Lung (tissue), 12 donors: Measurements from ENCODE around the gene AGO3. TPM values are rescaled to one million over a fixed set of nuclear protein-coding genes. Genes with fewer than 3 reads are reported as not detected.
"Not testable (repeated sequence)": the region's sequence is repeated elsewhere in the genome, so short reads cannot be mapped to it uniquely, and the experiment has no call there.

Source experiments
- ATAC-seq: fragments of 200-7000 bp; cut with Tn5 transposase; one replicate; pipeline ENCODE4 v1.9.1; 2020; ENCODE audit warnings: moderate number of reproducible peaks; ENCODE audit not compliant: insufficient read depth, low FRiP score
- DNase-seq, 3 donors: peaks; one replicate each; pipeline ENCODE4 v3.0.0-alpha.2; 2013 to 2017
- H3K27ac ChIP-seq, 2 donors: one replicate each; pipeline ENCODE4 v1.5.1; 2013; ENCODE audit warnings: mild to moderate bottlenecking in 2 of 2, moderate library complexity in 2 of 2, control low read depth in 1 of 2, inconsistent platforms in 1 of 2, low read depth in 1 of 2, low read length in 1 of 2
- H3K27me3 ChIP-seq, 3 donors: one replicate each; pipeline ENCODE4 v1.5.1; 2013; ENCODE audit warnings: low read length in 2 of 3; ENCODE audit not compliant: control insufficient read depth in 3 of 3, insufficient read depth in 3 of 3
- H3K36me3 ChIP-seq, 4 donors: one replicate each; pipeline ENCODE4 v1.5.1; 2013; ENCODE audit warnings: low read length in 4 of 4, mild to moderate bottlenecking in 1 of 4, moderate library complexity in 1 of 4; ENCODE audit not compliant: control insufficient read depth in 4 of 4, insufficient read depth in 4 of 4
- H3K4me1 ChIP-seq, 5 donors: one replicate each; pipeline ENCODE4 v1.5.1; 2013; ENCODE audit warnings: low read length in 5 of 5, mild to moderate bottlenecking in 2 of 5, moderate library complexity in 1 of 5; ENCODE audit not compliant: control insufficient read depth in 5 of 5, insufficient read depth in 5 of 5
- H3K4me3 ChIP-seq: one replicate; pipeline ENCODE4 v1.5.1; 2013; ENCODE audit warnings: mild to moderate bottlenecking, control low read depth, moderate library complexity
- H3K9ac ChIP-seq, 2 donors: one replicate each; pipeline ENCODE4 v1.5.1; 2013; ENCODE audit warnings: low read length in 2 of 2, control low read depth in 1 of 2; ENCODE audit not compliant: insufficient read depth in 1 of 2
- H3K9me3 ChIP-seq, 4 donors: one replicate each; pipeline ENCODE4 v1.5.1; 2013; ENCODE audit warnings: low read length in 3 of 4, mild to moderate bottlenecking in 1 of 4, moderate library complexity in 1 of 4; ENCODE audit not compliant: control insufficient read depth in 4 of 4, insufficient read depth in 3 of 4
- WGBS, 2 donors: extraction: QIAGEN DNeasy Blood & Tissue Kit; methylation state at CpG; one replicate each; pipeline ENCODE4 v1.1.7; 2013; 5-methylcytosine and 5-hydroxymethylcytosine counted together
- polyA plus RNA-seq, 2 donors: library from polyadenylated mRNA; stranded (reverse); fragments of 200-250 nt; gene quantifications; one replicate each; pipeline ENCODE4 v1.2.1, GENCODE V29; 2013
- total RNA-seq, 2 donors: library from RNA; depleted of rRNA in 1 of 2; stranded (reverse); fragments of >200 nt in 1 of 2; gene quantifications; one replicate each; pipeline ENCODE4 v1.2.1, GENCODE V29; 2014 to 2021
- TF ChIP-seq, protein P1 (sequence below): IDR thresholded peaks from 2 replicates; pipeline ENCODE4 v1.5.1; 2012; ENCODE audit warnings: mild to moderate bottlenecking; ENCODE audit errors: control extremely low read depth, extremely low read depth
- donor health status: control.
- donor health status: control.
- donor health status: Bipolar disorder and iron deficiency.
- donor health status: healthy.
- donor health status: DM: yes; HTN: yes; CAD: no.

Gene AGO3
- total and polyA plus RNA-seq, 4 donors, result 4.4 to 60.4 (median 19.6) TPM

DNA sequence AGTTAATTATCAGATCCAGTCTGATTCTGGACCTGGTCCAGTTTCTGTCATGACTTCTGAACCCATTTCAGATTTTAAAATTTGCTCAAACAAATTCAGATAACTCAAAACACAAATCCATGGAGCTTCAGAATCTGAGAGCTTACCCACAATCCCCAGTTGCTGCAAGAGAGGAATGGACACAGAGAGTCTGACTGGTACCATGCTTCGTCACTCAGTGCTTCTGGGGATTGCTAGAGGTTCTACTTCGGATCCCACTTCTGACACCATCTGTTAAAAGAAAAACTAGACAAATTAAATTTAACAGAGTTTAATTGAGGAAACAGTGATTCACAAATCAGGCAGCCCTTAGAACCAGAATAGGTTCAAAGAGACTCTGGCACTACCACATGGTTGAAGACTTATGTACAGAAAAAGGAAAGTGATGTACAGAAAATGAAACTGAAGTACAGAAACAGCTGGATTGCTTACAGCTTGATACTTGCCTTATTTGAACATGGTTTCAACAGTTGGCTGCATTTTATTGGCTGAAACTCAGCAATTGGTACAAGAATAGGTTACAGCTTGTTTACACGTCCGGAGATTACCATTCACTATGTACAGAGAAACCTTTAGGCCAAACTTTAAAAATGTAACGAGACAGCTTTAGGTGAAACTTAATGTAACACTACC lies 92.3 kb downstream of the AGO3 start:
- DNase-seq, result peak in 1 of 3 donors; percentile 52
- Histone ChIP-seq H3K4me3 (no peak overlapping the region), H3K9ac (peak overlapping the region in 1 of 2 donors; percentile 53), H3K4me1 (no peaks in the 10 kb centered on the region), H3K9me3 (peaks cover 0 to 4% (median 0%) of the 10 kb centered on the region in 4 donors), H3K36me3 (peaks cover 7 to 22% (median 19%) of the 10 kb centered on the region in 4 donors), H3K27ac (peak overlapping the region in 1 of 2 donors; percentile 31), H3K27me3 (no peaks in the 10 kb centered on the region)
- WGBS, 2 donors, result 77 to 93% methylated on average over 5 of the region's 5 CpGs
- TF ChIP-seq, protein P1, sequence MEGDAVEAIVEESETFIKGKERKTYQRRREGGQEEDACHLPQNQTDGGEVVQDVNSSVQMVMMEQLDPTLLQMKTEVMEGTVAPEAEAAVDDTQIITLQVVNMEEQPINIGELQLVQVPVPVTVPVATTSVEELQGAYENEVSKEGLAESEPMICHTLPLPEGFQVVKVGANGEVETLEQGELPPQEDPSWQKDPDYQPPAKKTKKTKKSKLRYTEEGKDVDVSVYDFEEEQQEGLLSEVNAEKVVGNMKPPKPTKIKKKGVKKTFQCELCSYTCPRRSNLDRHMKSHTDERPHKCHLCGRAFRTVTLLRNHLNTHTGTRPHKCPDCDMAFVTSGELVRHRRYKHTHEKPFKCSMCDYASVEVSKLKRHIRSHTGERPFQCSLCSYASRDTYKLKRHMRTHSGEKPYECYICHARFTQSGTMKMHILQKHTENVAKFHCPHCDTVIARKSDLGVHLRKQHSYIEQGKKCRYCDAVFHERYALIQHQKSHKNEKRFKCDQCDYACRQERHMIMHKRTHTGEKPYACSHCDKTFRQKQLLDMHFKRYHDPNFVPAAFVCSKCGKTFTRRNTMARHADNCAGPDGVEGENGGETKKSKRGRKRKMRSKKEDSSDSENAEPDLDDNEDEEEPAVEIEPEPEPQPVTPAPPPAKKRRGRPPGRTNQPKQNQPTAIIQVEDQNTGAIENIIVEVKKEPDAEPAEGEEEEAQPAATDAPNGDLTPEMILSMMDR, result no peak
- no peak for ATAC-seq

DNA sequence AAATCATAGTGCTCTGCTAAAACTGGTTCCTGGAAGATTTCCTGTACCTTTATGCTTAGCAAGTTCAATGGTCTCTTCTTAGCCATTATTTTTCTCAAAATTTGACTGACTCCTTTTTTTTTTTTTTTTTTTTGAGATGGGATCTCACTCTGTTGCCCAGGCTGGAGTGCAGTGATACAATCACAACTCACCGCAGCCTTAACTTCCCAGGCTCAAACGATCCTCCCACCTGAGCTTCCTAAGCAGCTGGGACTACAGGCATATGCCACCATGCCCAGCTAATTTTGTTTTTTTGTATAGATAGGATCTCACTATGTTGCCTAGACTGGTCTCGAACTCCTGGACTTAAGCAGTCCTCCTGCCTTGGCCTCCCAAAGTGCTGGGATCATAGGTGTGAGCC lies 93.1 kb downstream of the AGO3 start:
- H3K27ac ChIP-seq, H3K4me1 ChIP-seq, H3K4me3 ChIP-seq, H3K9me3 ChIP-seq, DNase-seq, ATAC-seq, H3K9ac ChIP-seq, H3K27me3 ChIP-seq: not testable (repeated sequence)
- H3K36me3 ChIP-seq, result peaks cover 8 to 26% (median 20%) of the 10 kb centered on the region in 4 donors
- 96 to 97% methylated on average over 3 of the region's 3 CpGs for WGBS, 2 donors

DNA sequence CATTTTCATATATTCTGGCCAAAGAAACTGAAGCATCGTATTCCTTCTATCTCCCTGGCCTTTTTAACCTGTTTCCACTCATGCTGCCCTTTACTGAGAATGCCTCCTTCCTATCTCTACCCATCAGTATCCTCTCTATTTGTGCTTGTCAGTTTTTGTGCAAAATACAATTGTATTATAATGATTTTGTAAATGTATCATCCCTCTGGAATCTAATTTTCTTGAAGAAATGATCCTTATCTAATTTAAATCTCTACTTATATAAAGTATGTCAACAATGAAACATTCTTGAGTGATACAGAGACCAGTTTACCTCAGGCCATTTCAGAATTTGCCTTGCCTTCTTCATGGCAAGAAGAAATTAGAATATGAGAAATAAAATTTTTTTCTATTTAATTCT lies 93.9 kb downstream of the AGO3 start:
- Histone ChIP-seq H3K4me1 (no peaks in the 10 kb centered on the region), H3K27ac (no peak overlapping the region), H3K36me3 (peaks cover 7 to 26% (median 19%) of the 10 kb centered on the region in 4 donors), H3K4me3 (no peak overlapping the region), H3K9me3 (peaks cover 0 to 6% (median 0%) of the 10 kb centered on the region in 4 donors), H3K27me3 (no peaks in the 10 kb centered on the region), H3K9ac (no peak overlapping the region)
- WGBS, 2 donors, result 82 to 89% methylated on average over 1 of the region's 1 CpG
- ATAC-seq (no peak), DNase-seq (no peak)
- TF ChIP-seq, protein P1, result no peak

GRCh38 chr1:36027766-36028165 lies 96.9 kb downstream of the AGO3 start:
- 89 to 96% methylated on average over 3 of the region's 3 CpGs for WGBS, 2 donors
- Histone ChIP-seq H3K4me1 (no peaks in the 10 kb centered on the region), H3K9me3 (peaks cover 0 to 6% (median 0%) of the 10 kb centered on the region in 4 donors), H3K27ac (no peak overlapping the region), H3K9ac (no peak overlapping the region), H3K27me3 (no peaks in the 10 kb centered on the region), H3K4me3 (no peak overlapping the region), H3K36me3 (peaks cover 12 to 27% (median 21%) of the 10 kb centered on the region in 4 donors)
- DNase-seq (no peak), ATAC-seq (no peak)
- TF ChIP-seq, protein P1, result no peak
